ENCODE measurements around the gene ARL15. TPM values are rescaled to one million over a fixed set of nuclear protein-coding genes. Genes with fewer than 3 reads are reported as not detected.
"Not testable (repeated sequence)": the region's sequence is repeated elsewhere in the genome, so short reads cannot be mapped to it uniquely, and the experiment has no call there.

The ARL15 gene
- total RNA-seq, 1 experiment from 2014 or later = 0.64 TPM

DNA sequence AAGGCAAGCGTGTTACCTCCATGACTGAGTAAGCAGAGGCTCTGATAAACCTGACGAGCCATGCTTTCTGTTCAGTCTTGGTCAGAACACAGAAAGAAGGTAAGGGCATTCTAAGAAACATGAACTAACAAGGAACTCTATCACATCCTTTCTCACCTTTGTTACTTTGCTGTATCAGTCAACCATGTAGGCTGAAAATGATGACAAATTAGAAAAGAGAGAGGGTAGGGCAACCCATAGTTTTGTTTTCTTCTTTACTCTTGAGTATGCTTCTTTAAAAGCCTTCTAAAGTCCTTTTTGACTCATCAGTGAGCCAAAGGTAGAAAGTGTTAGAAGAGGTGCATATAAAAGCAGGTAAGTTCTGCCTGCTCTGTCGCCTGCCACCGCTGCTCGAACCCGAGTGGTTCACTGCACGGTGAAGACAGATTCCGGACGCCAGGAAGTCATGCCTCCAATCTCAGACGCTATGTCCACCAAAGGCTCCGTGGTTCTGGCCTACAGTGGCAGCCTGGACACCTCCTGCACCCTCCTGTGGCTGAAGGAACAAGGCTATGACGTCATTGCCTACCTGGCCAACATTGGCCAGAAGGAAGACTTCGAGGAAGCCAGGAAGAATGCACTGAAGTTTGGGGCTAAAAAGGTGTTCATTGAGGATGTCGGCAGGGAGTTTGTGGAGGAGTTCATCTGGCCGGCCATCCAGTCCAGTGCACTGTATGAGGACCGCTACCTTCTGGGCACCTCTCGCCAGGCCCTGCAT is 451.5 kb downstream of the ARL15 start:
- DNase-seq (ENCODE audit: low spot score) = no peak
- in situ Hi-C loops (cut with HindIII; ENCODE audit: low sequenced_read_pairs) = no loop called here

GRCh38 chr5:53856506-53856905 is 453.9 kb downstream of the ARL15 start:
- in situ Hi-C loops (cut with HindIII; ENCODE audit: low sequenced_read_pairs) = no loop called here
- no peak for DNase-seq (ENCODE audit: low spot score)

GRCh38 chr5:53836851-53837430 is 473.4 kb downstream of the ARL15 start:
- in situ Hi-C loops (cut with HindIII; ENCODE audit: low sequenced_read_pairs); DNase-seq (ENCODE audit: low spot score): not testable (repeated sequence)

- DNase-seq (ENCODE audit: low spot score) = no peak
- in situ Hi-C loops (cut with HindIII; ENCODE audit: low sequenced_read_pairs) = no loop called here
These were observed 475.9 kb downstream of the ARL15 start for GRCh38 chr5:53834500-53834899.

Other genes with a start within 250 kb of the ARL15 start
- not detected in 2 replicates for gene HSPB3, start 145.1 kb upstream of the ARL15 start, total RNA-seq (2014; rRNA removed; shearing (Covaris generic))
- gene SNX18, start 207.2 kb upstream of the ARL15 start, total RNA-seq (2014; rRNA removed; shearing (Covaris generic)) = 10.9 and 17.4 TPM in 2 replicates

Measured in G401 (cell line).